ENCODE results near the gene CACTIN.
A peak's percentile ranks its signal among the peaks of the same experiment; 100 is the strongest.
"Not testable (repeated sequence)": the region's sequence is repeated elsewhere in the genome, so short reads cannot be mapped to it uniquely, and the experiment has no call there.

The CACTIN gene

GRCh38 chr19:3645726-3646125, 19.1 kb upstream of the CACTIN start:
- DNase-seq: no peak

GRCh38 chr19:3645067-3645396, 18.4 kb upstream of the CACTIN start:
- no peak for DNase-seq

DNA sequence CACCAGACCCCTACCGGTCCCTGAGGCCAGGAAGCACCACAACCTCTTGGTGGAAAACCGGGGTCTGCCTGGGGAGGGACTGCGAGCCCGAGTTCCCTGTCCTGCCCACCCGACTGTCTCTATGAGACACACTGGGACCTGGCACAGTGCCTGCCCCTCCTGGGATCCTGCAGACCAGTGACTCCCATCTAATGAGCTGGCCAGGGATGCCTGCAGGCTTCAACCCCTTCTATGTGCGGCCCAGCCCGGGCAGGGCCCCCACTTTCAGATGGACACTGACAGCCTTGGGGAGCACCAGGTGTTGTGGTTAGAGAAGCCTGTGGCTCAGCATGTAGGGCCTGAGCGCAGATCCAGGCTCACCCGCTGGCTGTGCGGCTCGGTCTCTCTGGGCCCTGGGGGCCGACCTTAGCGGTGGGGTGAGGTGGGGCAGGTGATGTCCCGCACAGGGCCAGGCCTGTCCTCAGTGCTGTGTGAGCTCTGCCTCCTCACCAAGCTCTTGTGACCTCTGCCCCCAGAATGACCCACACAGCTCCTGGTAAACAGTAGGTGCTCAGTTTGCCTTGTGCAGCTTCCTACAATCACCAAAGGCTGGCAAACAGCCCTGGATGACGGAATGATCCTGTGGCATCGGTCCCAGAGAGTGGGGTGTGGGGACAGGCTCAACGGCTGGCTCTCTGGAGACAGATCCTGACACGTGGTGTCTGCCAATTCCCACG, 17.9 kb upstream of the CACTIN start:
- DNase-seq: peak in 1 of 2 experiments; percentile 8

GRCh38 chr19:3643674-3644313, 17.2 kb upstream of the CACTIN start:
- DNase-seq: no peak

DNA sequence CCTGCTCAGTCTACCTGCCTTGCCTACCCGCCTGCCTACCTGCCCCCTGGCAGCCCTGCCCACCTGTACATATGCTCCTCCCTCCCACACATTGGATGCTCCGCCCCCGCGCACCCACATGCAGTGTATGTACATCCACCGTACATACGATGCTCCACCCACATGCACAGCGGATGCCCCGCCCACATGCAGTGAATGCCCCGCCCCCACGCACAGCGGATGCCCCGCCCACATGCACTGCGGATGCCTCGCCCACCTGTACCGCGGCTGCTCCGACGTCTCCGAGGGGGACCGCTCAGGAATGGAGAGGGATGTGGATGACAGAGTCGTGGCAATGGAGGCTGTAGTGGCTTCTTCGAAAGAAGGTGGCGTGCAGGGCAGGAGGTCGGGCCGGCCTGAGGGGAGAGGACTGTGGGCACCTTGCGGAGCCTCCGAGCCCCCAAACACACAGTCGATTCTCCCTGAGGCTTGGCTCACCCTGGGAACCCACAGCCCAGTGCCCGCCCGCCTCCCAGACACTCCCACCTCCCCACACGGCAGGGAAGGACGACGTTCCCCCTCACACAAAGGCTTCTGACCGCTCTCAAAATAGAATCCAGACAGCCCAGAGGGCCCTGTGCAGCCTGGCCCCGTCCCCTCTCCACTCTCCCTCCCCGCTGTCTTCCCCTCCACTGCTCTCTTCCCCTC, 16.5 kb upstream of the CACTIN start:
- DNase-seq: no peak

DNA sequence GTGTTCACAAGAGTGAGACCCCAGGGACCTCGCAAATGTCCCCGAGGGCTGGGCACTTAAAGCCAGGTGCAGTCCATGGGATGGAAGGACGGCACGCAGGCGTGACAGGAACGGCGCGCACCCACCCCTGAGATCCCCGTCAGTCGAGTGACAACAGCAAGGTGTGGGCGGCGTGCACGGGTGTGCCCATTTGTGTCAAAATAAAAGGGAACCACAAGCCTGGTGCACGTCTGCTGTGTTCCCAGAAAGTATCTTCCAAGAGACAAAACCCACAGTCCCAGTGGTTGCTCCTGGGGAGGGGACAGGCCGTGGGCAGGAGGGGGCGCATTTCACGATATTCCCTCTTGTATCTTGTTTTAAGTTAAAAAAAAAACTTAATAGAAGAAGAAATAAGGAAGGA, 15.7 kb upstream of the CACTIN start:
- DNase-seq: no peak

GRCh38 chr19:3641515-3642269, 15.1 kb upstream of the CACTIN start:
- no peak for DNase-seq

- no peak for DNase-seq
Observed at GRCh38 chr19:3639479-3639878, 12.9 kb upstream of the CACTIN start.

GRCh38 chr19:3638208-3639193, 11.9 kb upstream of the CACTIN start:
- no peak for DNase-seq

DNA sequence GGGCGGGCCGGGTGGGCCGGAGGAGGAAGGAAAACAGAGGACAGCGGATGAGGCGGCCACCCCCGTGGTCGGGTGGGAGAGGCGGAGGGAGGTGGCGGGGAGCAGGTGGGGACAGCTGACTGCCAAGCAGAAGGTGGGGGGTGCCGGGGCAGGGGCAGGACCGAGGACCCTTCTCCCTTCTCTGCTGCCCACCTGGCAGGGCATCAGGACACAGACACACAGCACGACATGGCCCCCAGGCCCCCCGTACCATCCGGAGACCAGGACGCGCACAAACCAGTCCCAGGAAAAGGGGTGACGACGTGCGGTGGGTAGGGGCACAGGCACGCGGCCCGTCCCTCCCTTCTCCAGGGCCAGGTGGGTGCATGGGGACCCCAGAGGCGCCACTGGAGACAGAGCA, 11.0 kb upstream of the CACTIN start:
- DNase-seq: no peak

- no peak for DNase-seq
Observed at GRCh38 chr19:3636962-3637361, 10.4 kb upstream of the CACTIN start.

DNA sequence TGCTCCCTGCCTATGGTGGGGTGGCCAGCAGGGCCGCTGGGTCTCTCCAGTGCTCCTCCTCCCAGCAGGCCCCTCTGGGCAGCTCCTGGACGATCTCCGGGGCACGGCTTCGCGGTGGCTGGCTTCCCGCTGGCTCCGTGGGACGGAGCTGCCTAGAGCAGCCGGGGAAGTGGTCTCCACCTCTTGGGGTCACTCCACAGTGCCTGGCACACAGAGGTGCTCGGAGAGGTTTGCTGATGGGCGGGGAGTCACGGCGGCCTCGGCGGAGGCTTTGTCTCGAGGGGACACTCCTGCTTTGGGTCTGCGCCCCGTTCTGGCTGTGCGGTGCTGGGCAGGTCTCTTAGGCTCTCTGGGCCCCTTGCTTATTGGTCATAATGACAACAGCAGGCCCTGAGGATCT, 9.9 kb upstream of the CACTIN start:
- DNase-seq: no peak

DNA sequence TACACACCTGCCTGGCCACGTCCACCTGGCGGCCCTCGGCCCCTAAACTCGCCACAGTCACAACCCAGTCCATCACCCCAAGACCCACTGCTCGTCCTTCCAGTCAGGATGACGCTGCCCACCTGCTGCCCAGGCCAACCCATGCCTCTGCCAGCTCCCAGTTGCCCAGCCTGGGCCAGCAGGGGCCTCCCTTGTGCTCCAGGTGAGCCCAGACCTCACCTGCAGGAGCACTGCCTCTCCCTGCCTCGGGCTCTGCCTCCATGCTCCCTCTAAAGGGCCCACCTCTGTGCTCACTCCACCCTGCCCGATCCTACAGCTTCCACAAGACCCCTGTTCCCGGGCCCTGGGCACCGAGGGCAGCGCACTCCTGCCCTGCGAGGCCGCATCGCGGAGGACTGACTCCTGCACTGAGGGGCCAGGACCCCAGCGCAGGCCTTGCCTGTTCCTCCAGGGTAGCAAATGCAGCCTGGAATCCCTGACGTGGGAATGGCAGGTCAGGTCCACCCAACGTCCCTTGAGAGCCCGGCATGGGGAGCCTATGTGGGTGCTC, 8.0 kb upstream of the CACTIN start:
- no peak for DNase-seq

DNA sequence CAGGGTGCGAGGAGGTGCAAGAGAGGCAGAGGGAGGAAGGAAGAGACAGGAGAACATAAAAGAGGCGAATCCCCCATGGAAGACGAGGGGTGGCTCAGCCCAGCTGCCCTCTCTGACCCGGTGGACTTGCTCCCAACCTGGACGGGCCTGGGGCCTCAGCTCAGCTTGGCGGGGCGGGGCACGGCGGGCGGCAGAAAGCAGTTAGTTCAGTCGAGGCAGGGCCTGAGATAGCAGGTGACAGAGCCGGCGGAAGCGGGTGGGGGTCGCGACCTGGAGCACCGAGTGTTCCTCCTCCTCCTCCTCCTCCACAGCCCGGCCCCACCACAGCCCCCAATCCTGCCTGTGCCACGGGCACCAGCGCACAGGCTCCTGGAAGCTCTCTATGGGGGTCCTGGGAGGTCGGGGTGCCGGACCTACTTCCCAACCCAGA, 7.0 kb upstream of the CACTIN start:
- no peak for DNase-seq

DNA sequence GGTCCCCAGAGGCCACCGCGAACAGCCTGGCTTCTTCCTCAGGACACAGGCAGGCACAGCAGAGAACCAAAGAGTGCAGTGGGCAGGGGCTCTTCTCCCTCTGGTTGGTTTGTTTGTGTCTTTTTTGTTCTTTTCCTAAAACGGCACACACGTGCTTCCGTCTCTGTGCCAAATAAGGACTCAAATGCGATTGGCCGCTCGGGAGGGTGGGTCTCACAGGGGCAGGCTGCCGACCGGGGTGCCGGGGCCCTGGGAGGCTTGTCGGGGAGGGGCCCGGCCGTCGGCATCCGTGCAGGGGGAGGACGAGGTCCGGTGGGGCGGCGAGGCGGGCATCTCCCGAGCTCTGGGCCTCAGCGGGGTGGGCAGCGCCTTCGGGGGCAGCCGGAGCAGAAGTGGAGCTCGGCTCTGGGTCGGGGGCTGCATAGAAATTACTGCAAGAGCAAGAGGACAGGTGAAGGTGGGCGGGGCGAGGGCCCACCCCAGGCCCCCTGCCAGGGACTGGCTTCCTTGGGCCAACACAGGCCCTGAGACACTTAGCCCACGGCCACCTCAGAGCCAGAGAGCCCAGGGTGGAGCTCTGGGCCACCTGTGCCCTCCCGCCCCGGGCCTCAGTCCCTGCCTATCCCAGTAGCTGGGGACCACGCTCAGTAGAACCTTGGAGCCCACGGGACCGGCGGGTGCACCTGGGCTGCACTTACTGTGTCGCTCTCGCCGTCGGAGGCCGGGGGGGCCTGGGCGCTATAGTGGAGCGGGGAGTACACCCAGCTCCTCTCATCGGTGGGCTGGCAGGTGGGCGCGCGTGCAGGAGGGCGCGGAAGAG, 6.4 kb upstream of the CACTIN start:
- no peak for DNase-seq

GRCh38 chr19:3632098-3632497, 5.5 kb upstream of the CACTIN start:
- no peak for DNase-seq

DNA sequence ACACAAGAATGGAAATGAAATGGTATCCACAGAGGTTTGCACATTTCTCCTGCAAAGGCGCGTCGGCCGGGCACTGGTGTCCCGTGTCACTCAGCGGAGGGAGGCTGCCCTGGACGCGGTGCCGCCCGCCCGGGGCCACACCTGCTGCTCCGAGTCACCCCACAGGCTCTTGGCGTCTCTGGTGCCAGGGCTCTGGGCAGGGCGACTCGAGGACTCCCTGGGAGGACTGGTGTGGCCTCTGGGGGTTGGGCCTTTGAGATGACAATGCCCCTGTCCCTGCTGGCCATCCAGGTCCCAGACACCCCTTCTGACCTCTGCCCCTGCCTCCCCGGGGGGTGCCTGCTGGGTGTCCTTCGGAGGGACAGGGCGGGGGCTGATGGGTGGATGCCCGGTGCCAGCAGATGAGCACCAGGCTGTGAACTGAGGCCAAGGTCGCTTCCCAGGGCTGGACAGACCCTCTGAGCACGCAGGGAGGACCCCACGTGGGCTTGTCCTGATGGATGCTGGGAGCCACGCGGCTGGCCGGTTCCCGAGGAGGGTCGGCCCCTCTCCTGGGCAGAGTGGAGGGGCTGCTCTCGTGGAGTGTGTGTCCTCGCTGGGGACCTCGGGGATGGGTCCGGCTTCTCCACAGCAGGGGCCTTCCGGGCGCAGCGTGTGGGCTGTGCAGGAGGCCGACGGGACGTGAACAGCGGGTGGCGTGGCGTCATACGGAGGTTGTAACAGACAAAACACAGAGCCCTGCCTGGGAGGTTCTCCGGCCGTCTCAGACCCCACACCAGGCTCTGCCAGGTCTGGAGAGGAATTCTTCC, 4.7 kb upstream of the CACTIN start:
- DNase-seq: no peak

DNA sequence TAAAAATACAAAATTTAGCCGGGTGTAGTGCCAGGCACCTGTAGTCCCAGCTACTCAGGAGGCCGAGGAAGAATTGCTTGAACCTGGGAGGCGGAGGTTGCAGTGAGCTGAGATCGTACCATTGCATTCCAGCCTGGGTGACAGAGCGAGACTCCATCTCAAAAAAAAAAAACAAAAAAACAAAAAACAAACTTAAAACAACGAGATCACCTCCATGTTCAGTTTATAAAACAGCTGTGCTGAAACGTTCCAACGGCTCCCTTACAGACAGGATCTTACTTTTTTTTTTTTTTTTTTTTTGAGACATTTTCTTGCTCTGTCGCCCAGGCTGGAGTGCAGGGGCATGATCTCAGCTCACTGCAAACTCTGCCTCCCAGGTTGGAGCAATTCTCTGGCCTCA, 2.2 kb upstream of the CACTIN start:
- not testable (repeated sequence) for DNase-seq

GRCh38 chr19:3627351-3627723, 747 bp upstream of the CACTIN start:
- no peak for DNase-seq

GRCh38 chr19:3625996-3626472, 556 bp downstream of the CACTIN start:
- DNase-seq: no peak

Measured in cerebellar nuclear complex (tissue), 1 donor.